Chondrocyte (in vitro differentiated cells): ENCODE measurements around the gene LARP4B. TPM values are rescaled to one million over a fixed set of nuclear protein-coding genes. Genes with fewer than 3 reads are reported as not detected.

ENCODE experiments used
- DNase-seq: peaks from one replicate; pipeline ENCODE4 v3.0.0; 2021; ENCODE audit warnings: mixed read lengths, low spot score
- H3K27ac Mint-ChIP-seq: one replicate; pipeline ENCODE4 v1.8.0; 2021; ENCODE audit warnings: mild to moderate bottlenecking, moderate library complexity, mixed read lengths; ENCODE audit not compliant: unreplicated experiment
- H3K27me3 Mint-ChIP-seq: 2 replicates; pipeline ENCODE4 v1.8.0; 2021; ENCODE audit warnings: low read depth, mixed read lengths
- H3K36me3 Mint-ChIP-seq: 2 replicates; pipeline ENCODE4 v1.8.0; 2021; ENCODE audit warnings: low read depth, mixed read lengths
- H3K4me1 Mint-ChIP-seq: 2 replicates; pipeline ENCODE4 v1.8.0; 2021; ENCODE audit warnings: low read depth, mild to moderate bottlenecking, mixed read lengths
- H3K4me3 Mint-ChIP-seq: one replicate; pipeline ENCODE4 v1.8.0; 2021; ENCODE audit warnings: mild to moderate bottlenecking, moderate library complexity, mixed read lengths; ENCODE audit not compliant: unreplicated experiment
- H3K9me3 Mint-ChIP-seq: 2 replicates; pipeline ENCODE4 v1.8.0; 2021; ENCODE audit warnings: low read depth, mixed read lengths
- total RNA-seq: library from RNA; stranded (reverse); gene quantifications from 3 replicates; pipeline ENCODE4 v1.2.1, GENCODE V29; 2021
- TF ChIP-seq, protein P1 (sequence below): fragments of 200-600 bp; sonication (generic); IDR thresholded peaks from 2 replicates; pipeline ENCODE4 v1.5.0; 2021; ENCODE audit warnings: antibody characterized with exemption, mild to moderate bottlenecking, moderate library complexity

Gene LARP4B
- total RNA-seq, 1 donor from 2014 or later, result 67.1 TPM

DNA sequence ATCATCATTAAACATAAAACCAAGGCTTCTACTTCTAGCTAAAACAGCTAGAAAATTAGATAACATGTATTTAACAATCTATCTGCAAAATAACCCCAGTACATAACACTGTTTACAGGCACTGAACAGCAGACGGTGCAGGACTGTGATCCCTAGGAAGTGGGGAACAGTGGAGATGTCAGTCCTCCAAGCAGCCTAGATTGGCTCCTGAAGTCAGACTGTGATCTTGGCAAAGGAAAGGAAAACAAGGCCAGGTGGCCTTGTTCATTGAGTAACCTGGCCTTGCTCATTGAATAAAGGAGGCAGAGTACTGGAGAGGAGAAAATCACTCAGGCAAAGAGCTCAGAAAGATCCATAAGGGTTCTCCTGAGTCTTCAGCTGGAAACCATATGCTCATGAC, 164.3 kb downstream of the LARP4B start:
- peaks cover 4% of the 10 kb centered on the region for H3K4me1 Mint-ChIP-seq
- no peak overlapping the region for H3K27ac Mint-ChIP-seq
- DNase-seq, result no peak
- H3K27me3 Mint-ChIP-seq, result peaks cover 12% of the 10 kb centered on the region
- peaks cover 9% of the 10 kb centered on the region for H3K36me3 Mint-ChIP-seq
- no peak overlapping the region for H3K4me3 Mint-ChIP-seq
- H3K9me3 Mint-ChIP-seq, result peaks cover 35% of the 10 kb centered on the region
- TF ChIP-seq, protein P1, sequence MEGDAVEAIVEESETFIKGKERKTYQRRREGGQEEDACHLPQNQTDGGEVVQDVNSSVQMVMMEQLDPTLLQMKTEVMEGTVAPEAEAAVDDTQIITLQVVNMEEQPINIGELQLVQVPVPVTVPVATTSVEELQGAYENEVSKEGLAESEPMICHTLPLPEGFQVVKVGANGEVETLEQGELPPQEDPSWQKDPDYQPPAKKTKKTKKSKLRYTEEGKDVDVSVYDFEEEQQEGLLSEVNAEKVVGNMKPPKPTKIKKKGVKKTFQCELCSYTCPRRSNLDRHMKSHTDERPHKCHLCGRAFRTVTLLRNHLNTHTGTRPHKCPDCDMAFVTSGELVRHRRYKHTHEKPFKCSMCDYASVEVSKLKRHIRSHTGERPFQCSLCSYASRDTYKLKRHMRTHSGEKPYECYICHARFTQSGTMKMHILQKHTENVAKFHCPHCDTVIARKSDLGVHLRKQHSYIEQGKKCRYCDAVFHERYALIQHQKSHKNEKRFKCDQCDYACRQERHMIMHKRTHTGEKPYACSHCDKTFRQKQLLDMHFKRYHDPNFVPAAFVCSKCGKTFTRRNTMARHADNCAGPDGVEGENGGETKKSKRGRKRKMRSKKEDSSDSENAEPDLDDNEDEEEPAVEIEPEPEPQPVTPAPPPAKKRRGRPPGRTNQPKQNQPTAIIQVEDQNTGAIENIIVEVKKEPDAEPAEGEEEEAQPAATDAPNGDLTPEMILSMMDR, result no peak

DNA sequence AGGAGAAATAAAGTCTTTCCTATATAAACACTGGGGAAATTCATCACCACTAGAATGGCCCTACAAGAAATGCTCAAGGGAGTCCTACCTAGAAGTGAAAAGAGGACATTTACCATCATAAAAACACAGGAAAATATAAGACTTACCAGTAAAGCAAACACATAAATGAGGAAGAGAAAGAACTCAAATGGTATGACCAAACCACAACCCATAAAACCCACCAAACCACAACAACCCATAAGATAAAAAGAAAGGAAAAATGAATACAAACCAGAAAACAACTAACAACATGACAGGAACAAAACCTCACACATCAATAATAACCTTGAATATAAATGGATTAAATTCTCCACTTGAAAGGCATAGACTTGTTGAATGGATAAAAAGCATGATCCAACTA, 170.1 kb downstream of the LARP4B start:
- Mint-ChIP-seq H3K27ac (no peak overlapping the region), H3K27me3 (peaks cover 25% of the 10 kb centered on the region), H3K4me3 (no peak overlapping the region), H3K36me3 (peaks cover 17% of the 10 kb centered on the region), H3K9me3 (peaks cover 43% of the 10 kb centered on the region), H3K4me1 (peaks cover 4% of the 10 kb centered on the region)
- TF ChIP-seq, protein P1, result no peak
- DNase-seq, result no peak

DNA sequence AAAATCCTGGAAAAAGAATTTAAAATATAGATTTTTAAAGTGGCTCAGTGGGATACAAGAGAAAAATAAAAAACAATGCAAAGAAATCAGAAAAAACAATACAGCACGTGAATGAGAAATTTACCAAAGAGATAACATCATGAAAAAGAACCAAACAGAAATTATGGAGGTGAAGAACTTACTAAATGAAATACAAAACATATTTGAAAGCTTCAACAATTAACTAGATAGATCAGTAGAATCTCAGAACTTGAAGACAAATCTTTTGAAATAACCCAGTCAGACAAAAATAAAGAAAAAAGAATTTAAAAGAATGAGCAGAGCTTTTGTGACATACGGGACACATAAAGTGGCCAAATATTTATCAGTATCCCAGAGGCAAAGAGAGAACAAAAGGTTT, 170.9 kb downstream of the LARP4B start:
- Mint-ChIP-seq H3K4me1 (peaks cover 4% of the 10 kb centered on the region), H3K27me3 (peaks cover 26% of the 10 kb centered on the region), H3K27ac (no peak overlapping the region), H3K4me3 (no peak overlapping the region), H3K9me3 (peaks cover 43% of the 10 kb centered on the region), H3K36me3 (peaks cover 17% of the 10 kb centered on the region)
- TF ChIP-seq, protein P1, result no peak
- no peak for DNase-seq

DNA sequence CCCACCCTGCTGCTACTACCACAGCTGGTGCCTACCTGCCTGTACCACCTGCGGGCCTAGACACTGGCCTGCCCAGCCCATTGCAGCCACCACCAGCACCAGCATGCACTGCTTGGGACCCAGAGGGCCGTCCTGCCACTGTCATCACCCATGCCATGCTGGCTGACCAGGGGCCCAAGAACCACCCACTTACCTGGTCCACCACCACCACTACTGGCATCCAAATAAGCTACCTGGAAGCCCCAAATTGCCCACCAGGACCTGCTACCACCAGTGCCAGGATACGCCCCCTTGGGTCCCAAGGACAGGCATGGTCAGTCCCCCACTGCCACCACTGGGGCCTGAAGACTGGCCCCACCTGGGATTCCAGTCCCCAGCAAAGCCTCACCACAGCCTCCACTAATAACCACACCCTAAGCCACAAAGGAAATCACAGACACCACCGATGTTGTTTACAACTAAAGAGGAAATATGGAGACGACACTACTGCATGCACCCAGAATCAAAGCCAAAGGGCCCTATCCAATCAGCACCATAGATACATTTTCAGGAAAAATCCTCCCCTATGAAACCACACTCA, 171.5 kb downstream of the LARP4B start:
- no peak overlapping the region for H3K4me3 Mint-ChIP-seq
- H3K36me3 Mint-ChIP-seq, result peaks cover 19% of the 10 kb centered on the region
- TF ChIP-seq, protein P1, result no peak
- peaks cover 29% of the 10 kb centered on the region for H3K27me3 Mint-ChIP-seq
- no peak for DNase-seq
- H3K9me3 Mint-ChIP-seq, result peaks cover 49% of the 10 kb centered on the region
- H3K4me1 Mint-ChIP-seq, result peaks cover under 1% of the 10 kb centered on the region
- H3K27ac Mint-ChIP-seq, result no peak overlapping the region

Other genes starting within 250 kb of the LARP4B start
- 47.9 to 91.0 TPM (median 48.3 TPM) in 3 replicates for gene DIP2C, start 242.0 kb downstream of the LARP4B start, total RNA-seq
- 48.5 to 57.8 TPM (median 54.8 TPM) in 3 replicates for gene GTPBP4, start 56.7 kb upstream of the LARP4B start, total RNA-seq
- gene IDI2, start 94.2 kb upstream of the LARP4B start, total RNA-seq, result not detected in 3 replicates
- gene IDI1, start 117.4 kb upstream of the LARP4B start, total RNA-seq, result 39.0 to 45.7 TPM (median 40.6 TPM) in 3 replicates
- gene WDR37, start 124.7 kb upstream of the LARP4B start, total RNA-seq, result 10.9 to 15.5 TPM (median 12.4 TPM) in 3 replicates